Tibial artery (tissue), 4 donors: ENCODE measurements around the gene CPT1C.

ENCODE experiments used
- DNase-seq, 2 donors: peaks; one replicate each; pipeline ENCODE4 v3.0.0-alpha.2; 2019
- H3K27ac ChIP-seq, 2 donors: fragments of 200-600 bp; sonication (generic) in 1 of 2; 1 replicate in 1 of 2; 2 replicates in 1 of 2; pipeline ENCODE4 v1.5.1; 2018 to 2019; ENCODE audit warnings: mild to moderate bottlenecking in 1 of 2
- H3K27me3 ChIP-seq, 2 donors: fragments of 200-600 bp; sonication (generic) in 1 of 2; one replicate each; pipeline versions ENCODE4 v1.5.1 to v1.6.0; 2016 to 2019
- H3K36me3 ChIP-seq, 3 donors: fragments of 200-600 bp; sonication (generic) in 2 of 3; one replicate each; pipeline ENCODE4 v1.5.1; 2016 to 2019; ENCODE audit warnings: mild to moderate bottlenecking in 2 of 3
- H3K4me1 ChIP-seq, 4 donors: fragments of 200-600 bp; sonication (generic) in 2 of 4; 1 replicate in 3 of 4; 2 replicates in 1 of 4; pipeline ENCODE4 v1.5.1; 2016 to 2019
- H3K4me3 ChIP-seq, 2 donors: fragments of 200-600 bp; sonication (generic) in 1 of 2; 1 replicate in 1 of 2; 2 replicates in 1 of 2; pipeline ENCODE4 v1.5.1; 2018 to 2019; ENCODE audit warnings: mild to moderate bottlenecking in 2 of 2
- H3K9me3 ChIP-seq, 3 donors: fragments of 200-600 bp; sonication (generic) in 1 of 3; one replicate each; pipeline ENCODE4 v1.5.1; 2016 to 2019
- CTCF ChIP-seq, 2 experiments: fragments of 200-600 bp in 1 of 2; fragments of 450-650 bp in 1 of 2; IDR thresholded peaks; one replicate each; pipeline ENCODE4 v1.5.1; 2017 to 2019; ENCODE audit warnings: antibody characterized with exemption in 2 of 2, mild to moderate bottlenecking in 1 of 2, moderate library complexity in 1 of 2
- intact Hi-C: fragments of 100-400 bp; cut with DNase I; formaldehyde crosslinking; loops from one replicate; pipeline ENCODE4 v1.15.0; 2023; ENCODE audit warnings: low total_unique reads

CPT1C gene

GRCh38 chr19:49669516-49669915, 21.4 kb upstream of the CPT1C start:
- no peaks in the 10 kb centered on the region for H3K27me3 ChIP-seq
- no peak for DNase-seq
- H3K36me3 ChIP-seq: peaks cover 0 to 8% (median 0%) of the 10 kb centered on the region in 3 donors
- no peak overlapping the region for H3K4me3 ChIP-seq
- no peaks in the 10 kb centered on the region for H3K9me3 ChIP-seq
- no peak overlapping the region for H3K27ac ChIP-seq
- intact Hi-C loops: no loop called here
- peaks cover 0 to 25% (median 12%) of the 10 kb centered on the region in 4 donors for H3K4me1 ChIP-seq
- no peak for TF ChIP-seq CTCF (IDR thresholded peaks at IDR 0.05)

GRCh38 chr19:49672131-49672919, 18.6 kb upstream of the CPT1C start:
- Histone ChIP-seq H3K9me3 (no peaks in the 10 kb centered on the region), H3K27ac (peak overlapping the region; percentile 57 to 61), H3K4me3 (no peak overlapping the region), H3K27me3 (no peaks in the 10 kb centered on the region), H3K4me1 (peaks cover 4 to 17% (median 9%) of the 10 kb centered on the region in 4 donors), H3K36me3 (peaks cover 0 to 8% (median 0%) of the 10 kb centered on the region in 3 donors)
- TF ChIP-seq CTCF (IDR thresholded peaks at IDR 0.05): peak; percentile 74 to 90
- intact Hi-C loops: loop anchor here (10.0 kb wide), 1 partner anchor 178 kb away; the partner anchor contains the start of gene RPS11
- DNase-seq: peak; percentile 69 to 82

GRCh38 chr19:49676136-49676783, 14.7 kb upstream of the CPT1C start:
- Histone ChIP-seq H3K27ac (peak overlapping the region; percentile 88 to 97), H3K9me3 (no peaks in the 10 kb centered on the region), H3K4me1 (peaks cover 6 to 55% (median 43%) of the 10 kb centered on the region in 4 donors), H3K4me3 (peak overlapping the region; percentile 38 to 91), H3K36me3 (peaks cover 2 to 7% (median 2%) of the 10 kb centered on the region in 3 donors), H3K27me3 (no peaks in the 10 kb centered on the region)
- intact Hi-C loops: loop anchor here (2.0 to 10.0 kb wide), 3 partner anchors 85 to 181 kb away; partner anchors contain the start of genes FCGRT, PRR12 and RPS11
- TF ChIP-seq CTCF (IDR thresholded peaks at IDR 0.05): no peak
- peak in 1 of 2 donors; percentile 83 for DNase-seq

- Histone ChIP-seq H3K27ac (peak overlapping the region; percentile 97 to 99), H3K9me3 (no peaks in the 10 kb centered on the region), H3K4me3 (peak overlapping the region; percentile 91 to 100), H3K27me3 (no peaks in the 10 kb centered on the region), H3K4me1 (peaks cover 6 to 55% (median 44%) of the 10 kb centered on the region in 4 donors), H3K36me3 (peaks cover 7 to 12% (median 8%) of the 10 kb centered on the region in 3 donors)
- DNase-seq: peak; percentile 100
- no peak for TF ChIP-seq CTCF (IDR thresholded peaks at IDR 0.05)
- intact Hi-C loops: loop anchor here (2.0 to 10.0 kb wide), 3 partner anchors 86 to 182 kb away; partner anchors contain the start of genes FCGRT, PRR12 and RPS11
These were observed 14.1 kb upstream of the CPT1C start for GRCh38 chr19:49676784-49677230.

GRCh38 chr19:49677231-49677900, 13.6 kb upstream of the CPT1C start, which contains the start of gene PRMT1:
Gene PRMT1, plus strand, starts transcription at chr19:49677271. Its CDS starts 10 bp downstream, at chr19:49677281.
- H3K4me3 ChIP-seq: peak within 1 kb of the TSS; percentile 91 to 100
- peaks cover 6 to 50% (median 42%) of the 10 kb centered on the region in 4 donors for H3K4me1 ChIP-seq
- no peaks in the 10 kb centered on the region for H3K9me3 ChIP-seq
- intact Hi-C loops: loop anchor here (2.0 to 10.0 kb wide), 3 partner anchors 87 to 183 kb away; partner anchors contain the start of genes FCGRT, PRR12 and RPS11
- H3K27me3 ChIP-seq: no peaks in the 10 kb centered on the region
- peak within 1 kb of the TSS; percentile 97 to 99 for H3K27ac ChIP-seq
- H3K36me3 ChIP-seq: peaks cover 13 to 18% (median 14%) of the 10 kb centered on the region in 3 donors
- no peak for DNase-seq
- no peak for TF ChIP-seq CTCF (IDR thresholded peaks at IDR 0.05)
